Measurements from ENCODE around the gene TMEM235.

DNA sequence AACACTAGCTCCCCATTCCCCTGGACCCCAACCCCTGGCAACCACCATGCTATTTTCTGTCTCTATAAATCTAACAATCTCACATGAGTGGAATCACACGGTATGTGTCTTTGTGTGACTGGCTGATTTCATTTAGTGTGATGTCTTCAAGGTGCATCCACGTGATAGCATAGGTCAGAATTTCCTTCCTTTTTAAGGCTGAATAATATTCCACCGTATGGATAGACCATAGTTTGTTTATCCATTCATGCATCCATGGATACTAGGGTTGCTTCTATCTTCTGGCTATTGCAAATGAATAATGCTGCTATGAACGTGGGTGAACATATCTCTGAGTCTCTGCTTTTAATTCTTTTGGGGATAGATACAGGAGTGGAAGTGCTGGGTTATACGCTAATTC, 43.9 kb downstream of the TMEM235 start:
- TF ChIP-seq, protein P1, sequence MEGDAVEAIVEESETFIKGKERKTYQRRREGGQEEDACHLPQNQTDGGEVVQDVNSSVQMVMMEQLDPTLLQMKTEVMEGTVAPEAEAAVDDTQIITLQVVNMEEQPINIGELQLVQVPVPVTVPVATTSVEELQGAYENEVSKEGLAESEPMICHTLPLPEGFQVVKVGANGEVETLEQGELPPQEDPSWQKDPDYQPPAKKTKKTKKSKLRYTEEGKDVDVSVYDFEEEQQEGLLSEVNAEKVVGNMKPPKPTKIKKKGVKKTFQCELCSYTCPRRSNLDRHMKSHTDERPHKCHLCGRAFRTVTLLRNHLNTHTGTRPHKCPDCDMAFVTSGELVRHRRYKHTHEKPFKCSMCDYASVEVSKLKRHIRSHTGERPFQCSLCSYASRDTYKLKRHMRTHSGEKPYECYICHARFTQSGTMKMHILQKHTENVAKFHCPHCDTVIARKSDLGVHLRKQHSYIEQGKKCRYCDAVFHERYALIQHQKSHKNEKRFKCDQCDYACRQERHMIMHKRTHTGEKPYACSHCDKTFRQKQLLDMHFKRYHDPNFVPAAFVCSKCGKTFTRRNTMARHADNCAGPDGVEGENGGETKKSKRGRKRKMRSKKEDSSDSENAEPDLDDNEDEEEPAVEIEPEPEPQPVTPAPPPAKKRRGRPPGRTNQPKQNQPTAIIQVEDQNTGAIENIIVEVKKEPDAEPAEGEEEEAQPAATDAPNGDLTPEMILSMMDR (IDR thresholded peaks at IDR 0.05; ENCODE audit: borderline replicate concordance, extremely low read depth, low read length, poor library complexity, severe bottlenecking), result no peak
- no peak for TF ChIP-seq EZH2 (IDR thresholded peaks at IDR 0.05; ENCODE audit: borderline replicate concordance, low read depth, low read length, severe bottlenecking)
